ENCODE measurements around the gene KRTAP10-2.

KRTAP10-2 gene

GRCh38 chr21:44540741-44541288, 10.5 kb downstream of the KRTAP10-2 start:
- in situ Hi-C loops (cut with MboI; ENCODE audit: low sequenced_read_pairs) = no loop called here

GRCh38 chr21:44539991-44540666, 11.2 kb downstream of the KRTAP10-2 start, which contains the start of gene KRTAP10-1:
KRTAP10-1 (minus strand) TSS chr21:44540195; CDS start chr21:44540150, 45 bp downstream.
- in situ Hi-C loops (cut with MboI; ENCODE audit: low sequenced_read_pairs) = no loop called here

- in situ Hi-C loops (cut with MboI; ENCODE audit: low sequenced_read_pairs) = no loop called here
Observed at GRCh38 chr21:44539046-44539445, 12.3 kb downstream of the KRTAP10-2 start.

GRCh38 chr21:44537930-44538911, 13.1 kb downstream of the KRTAP10-2 start:
- in situ Hi-C loops (cut with MboI; ENCODE audit: low sequenced_read_pairs) = no loop called here

- in situ Hi-C loops (cut with MboI; ENCODE audit: low sequenced_read_pairs) = no loop called here
Observed at GRCh38 chr21:44535963-44536362, 15.3 kb downstream of the KRTAP10-2 start.

- in situ Hi-C loops (cut with MboI; ENCODE audit: low sequenced_read_pairs) = no loop called here
Observed at GRCh38 chr21:44534688-44535087, 16.6 kb downstream of the KRTAP10-2 start.

GRCh38 chr21:44533891-44534627, 17.2 kb downstream of the KRTAP10-2 start:
- in situ Hi-C loops (cut with MboI; ENCODE audit: low sequenced_read_pairs) = no loop called here

GRCh38 chr21:44533121-44533890, 18.0 kb downstream of the KRTAP10-2 start:
- in situ Hi-C loops (cut with MboI; ENCODE audit: low sequenced_read_pairs) = no loop called here

GRCh38 chr21:44532712-44533111, 18.6 kb downstream of the KRTAP10-2 start:
- in situ Hi-C loops (cut with MboI; ENCODE audit: low sequenced_read_pairs) = no loop called here

- in situ Hi-C loops (cut with MboI; ENCODE audit: low sequenced_read_pairs) = no loop called here
Observed at GRCh38 chr21:44531606-44532564, 19.4 kb downstream of the KRTAP10-2 start.

GRCh38 chr21:44530903-44531605, 20.3 kb downstream of the KRTAP10-2 start:
- in situ Hi-C loops (cut with MboI; ENCODE audit: low sequenced_read_pairs) = no loop called here

- in situ Hi-C loops (cut with MboI; ENCODE audit: low sequenced_read_pairs) = no loop called here
Observed at GRCh38 chr21:44530221-44530902, 20.9 kb downstream of the KRTAP10-2 start.

GRCh38 chr21:44529503-44530125, 21.7 kb downstream of the KRTAP10-2 start:
- in situ Hi-C loops (cut with MboI; ENCODE audit: low sequenced_read_pairs) = no loop called here

- in situ Hi-C loops (cut with MboI; ENCODE audit: low sequenced_read_pairs) = no loop called here
Observed at GRCh38 chr21:44529011-44529421, 22.3 kb downstream of the KRTAP10-2 start.

- in situ Hi-C loops (cut with MboI; ENCODE audit: low sequenced_read_pairs) = no loop called here
Observed at GRCh38 chr21:44528634-44528995, 22.7 kb downstream of the KRTAP10-2 start.

- in situ Hi-C loops (cut with MboI; ENCODE audit: low sequenced_read_pairs) = no loop called here
Observed at GRCh38 chr21:44527983-44528633, 23.2 kb downstream of the KRTAP10-2 start.
